ENCODE results near the gene C1QTNF8.

C1QTNF8 gene

DNA sequence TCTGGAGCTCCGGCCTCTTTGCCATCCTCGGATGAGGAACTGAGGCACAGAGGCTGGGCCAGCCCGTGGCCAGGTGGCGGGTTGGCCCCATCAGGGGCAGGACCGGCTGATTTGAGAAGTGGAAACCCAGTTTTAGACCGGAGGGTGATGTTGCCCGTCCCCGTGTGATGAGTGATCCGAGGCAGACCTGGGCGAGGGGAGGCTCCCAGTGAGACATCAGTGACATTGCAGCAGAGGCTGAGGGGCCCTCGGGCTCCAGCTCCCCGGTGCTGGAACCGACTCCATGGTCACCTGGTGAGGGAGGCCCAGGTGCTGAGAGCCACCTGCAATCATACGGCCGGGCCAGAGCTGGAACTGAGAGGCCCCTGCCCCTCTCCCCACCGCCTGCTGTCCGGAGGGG lies 30.0 kb upstream of the C1QTNF8 start:
- no peaks in the 10 kb centered on the region for H3K36me3 ChIP-seq (ENCODE audit: control insufficient read depth, insufficient read depth, low read length)
- no peak overlapping the region for H3K27ac ChIP-seq (ENCODE audit: low read depth, low read length)
- H3K27me3 ChIP-seq (ENCODE audit: control insufficient read depth, insufficient read depth, low read length), result no peaks in the 10 kb centered on the region
- H3K9me3 ChIP-seq (ENCODE audit: control insufficient read depth, insufficient read depth, low read length), result no peaks in the 10 kb centered on the region
- no peak overlapping the region for H3K9ac ChIP-seq (ENCODE audit: low read depth, low read length)
- H3K4me3 ChIP-seq (ENCODE audit: low read depth, low read length), result no peak overlapping the region
- no peaks in the 10 kb centered on the region for H3K4me1 ChIP-seq (ENCODE audit: control insufficient read depth, insufficient read depth, low read length)

GRCh38 chr16:1125471-1125870 lies 29.4 kb upstream of the C1QTNF8 start:
- Histone ChIP-seq H3K9me3 (ENCODE audit: control insufficient read depth, insufficient read depth, low read length) (no peaks in the 10 kb centered on the region), H3K36me3 (ENCODE audit: control insufficient read depth, insufficient read depth, low read length) (no peaks in the 10 kb centered on the region), H3K9ac (ENCODE audit: low read depth, low read length) (no peak overlapping the region), H3K27me3 (ENCODE audit: control insufficient read depth, insufficient read depth, low read length) (no peaks in the 10 kb centered on the region), H3K4me1 (ENCODE audit: control insufficient read depth, insufficient read depth, low read length) (no peaks in the 10 kb centered on the region), H3K4me3 (ENCODE audit: low read depth, low read length) (no peak overlapping the region), H3K27ac (ENCODE audit: low read depth, low read length) (no peak overlapping the region)

- H3K36me3 ChIP-seq (ENCODE audit: control insufficient read depth, insufficient read depth, low read length), result no peaks in the 10 kb centered on the region
- no peaks in the 10 kb centered on the region for H3K4me1 ChIP-seq (ENCODE audit: control insufficient read depth, insufficient read depth, low read length)
- H3K4me3 ChIP-seq (ENCODE audit: low read depth, low read length), result no peak overlapping the region
- no peaks in the 10 kb centered on the region for H3K27me3 ChIP-seq (ENCODE audit: control insufficient read depth, insufficient read depth, low read length)
- H3K9me3 ChIP-seq (ENCODE audit: control insufficient read depth, insufficient read depth, low read length), result no peaks in the 10 kb centered on the region
- H3K9ac ChIP-seq (ENCODE audit: low read depth, low read length), result no peak overlapping the region
- no peak overlapping the region for H3K27ac ChIP-seq (ENCODE audit: low read depth, low read length)
These were observed 28.8 kb upstream of the C1QTNF8 start for GRCh38 chr16:1124795-1125194.

DNA sequence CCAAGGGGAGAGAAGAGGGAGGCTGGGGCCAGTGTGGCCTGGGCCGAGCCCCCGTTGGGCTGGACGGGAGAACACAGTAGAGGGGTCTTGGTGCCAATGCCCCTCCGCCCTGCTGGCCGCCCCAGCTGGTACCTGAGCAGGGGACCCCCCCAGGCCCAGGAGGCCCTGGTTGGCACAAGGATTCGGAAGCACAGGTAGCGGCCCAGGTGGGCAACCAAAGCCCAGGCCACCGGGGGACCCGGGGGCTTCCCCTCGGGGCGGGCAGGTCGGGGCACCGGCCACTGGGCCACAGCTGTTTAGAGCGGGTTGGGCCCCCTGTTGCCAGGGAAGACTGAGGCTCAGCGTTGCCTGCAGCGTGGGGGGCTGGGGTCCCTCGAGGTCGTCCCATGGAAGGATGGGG lies 28.2 kb upstream of the C1QTNF8 start:
- Histone ChIP-seq H3K4me3 (ENCODE audit: low read depth, low read length) (no peak overlapping the region), H3K9me3 (ENCODE audit: control insufficient read depth, insufficient read depth, low read length) (no peaks in the 10 kb centered on the region), H3K4me1 (ENCODE audit: control insufficient read depth, insufficient read depth, low read length) (no peaks in the 10 kb centered on the region), H3K27me3 (ENCODE audit: control insufficient read depth, insufficient read depth, low read length) (no peaks in the 10 kb centered on the region), H3K9ac (ENCODE audit: low read depth, low read length) (no peak overlapping the region), H3K36me3 (ENCODE audit: control insufficient read depth, insufficient read depth, low read length) (no peaks in the 10 kb centered on the region), H3K27ac (ENCODE audit: low read depth, low read length) (no peak overlapping the region)

DNA sequence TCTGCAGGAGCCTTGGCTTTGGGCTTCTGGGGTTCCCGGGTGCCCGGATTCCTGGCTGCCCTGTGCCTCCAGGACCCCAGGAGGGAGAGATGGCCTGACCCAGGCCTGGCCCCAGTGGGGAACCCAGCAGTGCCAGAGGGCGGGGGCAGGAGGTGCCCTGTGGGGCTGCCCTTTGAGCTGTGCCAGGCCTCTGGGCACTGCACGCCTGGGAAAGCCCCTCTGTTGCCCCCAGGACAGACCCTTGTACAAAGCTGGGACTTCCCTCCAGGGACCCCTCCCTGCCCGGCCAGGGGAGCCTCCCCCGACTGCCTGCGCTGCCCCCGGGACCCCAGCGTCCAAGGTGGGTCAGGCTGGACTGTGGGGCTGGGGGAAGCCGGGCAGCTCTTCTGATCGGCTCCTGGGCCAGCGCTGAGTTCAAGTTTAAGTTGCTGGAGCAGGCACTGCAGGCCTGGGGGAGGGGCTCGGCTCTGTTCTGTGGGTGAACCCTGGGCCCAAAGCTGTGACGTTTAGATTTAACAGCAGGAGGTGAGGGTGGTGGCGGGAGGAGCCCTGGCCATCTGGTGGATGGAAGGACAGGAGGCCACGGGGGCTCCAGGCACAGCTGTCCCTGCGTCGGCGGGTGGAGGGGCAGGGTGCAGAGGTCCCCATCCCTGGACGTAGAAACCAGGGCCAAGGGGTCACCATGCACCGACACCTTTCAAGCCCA lies 27.6 kb upstream of the C1QTNF8 start:
- H3K27me3 ChIP-seq (ENCODE audit: control insufficient read depth, insufficient read depth, low read length), result no peaks in the 10 kb centered on the region
- H3K27ac ChIP-seq (ENCODE audit: low read depth, low read length), result no peak overlapping the region
- no peaks in the 10 kb centered on the region for H3K9me3 ChIP-seq (ENCODE audit: control insufficient read depth, insufficient read depth, low read length)
- no peaks in the 10 kb centered on the region for H3K36me3 ChIP-seq (ENCODE audit: control insufficient read depth, insufficient read depth, low read length)
- no peaks in the 10 kb centered on the region for H3K4me1 ChIP-seq (ENCODE audit: control insufficient read depth, insufficient read depth, low read length)
- H3K9ac ChIP-seq (ENCODE audit: low read depth, low read length), result no peak overlapping the region
- H3K4me3 ChIP-seq (ENCODE audit: low read depth, low read length), result no peak overlapping the region

DNA sequence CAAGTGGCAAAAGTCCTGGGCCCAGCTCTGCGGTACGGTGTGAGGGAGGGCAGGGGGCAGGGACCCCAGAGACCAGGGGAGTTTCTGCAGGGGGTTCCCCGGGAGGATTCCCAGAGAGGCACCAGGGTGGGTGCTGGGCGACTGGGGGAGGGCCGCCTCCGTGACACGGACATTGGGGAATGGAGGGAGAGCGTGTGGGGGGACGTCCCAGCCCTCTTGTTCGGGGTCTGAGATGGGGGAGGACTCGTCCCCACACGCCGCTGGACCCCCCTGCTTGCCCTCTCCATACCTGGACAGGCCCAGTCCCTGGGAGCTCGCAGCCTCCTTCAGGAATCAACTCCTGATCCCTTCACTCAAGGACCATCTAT lies 26.3 kb upstream of the C1QTNF8 start:
- Histone ChIP-seq H3K4me3 (ENCODE audit: low read depth, low read length) (no peak overlapping the region), H3K4me1 (ENCODE audit: control insufficient read depth, insufficient read depth, low read length) (no peaks in the 10 kb centered on the region), H3K27me3 (ENCODE audit: control insufficient read depth, insufficient read depth, low read length) (no peaks in the 10 kb centered on the region), H3K27ac (ENCODE audit: low read depth, low read length) (no peak overlapping the region), H3K9ac (ENCODE audit: low read depth, low read length) (no peak overlapping the region), H3K9me3 (ENCODE audit: control insufficient read depth, insufficient read depth, low read length) (no peaks in the 10 kb centered on the region), H3K36me3 (ENCODE audit: control insufficient read depth, insufficient read depth, low read length) (no peaks in the 10 kb centered on the region)

DNA sequence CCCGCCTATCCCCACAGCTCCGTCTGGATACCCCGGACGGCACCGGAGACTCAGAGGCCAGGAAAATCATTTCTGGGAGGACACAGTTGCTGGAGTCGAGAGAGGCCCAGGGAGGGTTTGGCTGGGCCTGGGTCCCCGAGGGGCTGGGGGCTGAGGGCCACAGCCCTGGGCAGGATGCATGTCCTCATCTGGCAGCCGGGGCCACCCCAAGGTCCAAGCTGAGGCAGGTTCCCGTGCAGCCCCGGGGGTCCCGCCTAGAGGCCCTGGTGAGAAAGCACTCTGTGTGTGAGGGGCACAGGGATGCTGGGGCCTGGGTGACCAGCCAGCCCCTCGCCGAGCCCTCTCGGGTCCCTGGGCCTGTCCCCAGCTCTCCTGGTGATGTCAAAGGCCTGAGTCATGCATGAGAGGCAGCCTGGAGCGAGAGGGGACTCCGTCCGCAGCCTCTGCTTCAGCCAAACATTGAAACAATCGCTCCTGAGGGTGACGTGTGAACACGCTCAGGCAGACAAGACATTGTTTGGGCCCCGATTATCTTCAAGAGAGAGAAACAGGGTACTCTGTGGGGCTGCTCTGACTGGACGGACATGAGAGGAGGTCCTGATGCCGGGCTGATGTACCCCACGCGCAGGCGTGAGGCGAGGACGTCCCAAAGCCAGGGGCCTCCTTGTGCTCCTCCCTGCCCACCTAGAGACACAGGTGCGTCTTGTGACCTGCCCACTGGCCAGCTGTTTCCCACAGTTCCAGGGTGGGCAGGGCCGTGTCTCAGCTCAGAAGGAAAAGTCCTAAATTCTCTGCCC lies 25.8 kb upstream of the C1QTNF8 start:
- no peak overlapping the region for H3K27ac ChIP-seq (ENCODE audit: low read depth, low read length)
- H3K9me3 ChIP-seq (ENCODE audit: control insufficient read depth, insufficient read depth, low read length), result no peaks in the 10 kb centered on the region
- H3K9ac ChIP-seq (ENCODE audit: low read depth, low read length), result no peak overlapping the region
- H3K4me3 ChIP-seq (ENCODE audit: low read depth, low read length), result no peak overlapping the region
- no peaks in the 10 kb centered on the region for H3K27me3 ChIP-seq (ENCODE audit: control insufficient read depth, insufficient read depth, low read length)
- no peaks in the 10 kb centered on the region for H3K36me3 ChIP-seq (ENCODE audit: control insufficient read depth, insufficient read depth, low read length)
- no peaks in the 10 kb centered on the region for H3K4me1 ChIP-seq (ENCODE audit: control insufficient read depth, insufficient read depth, low read length)

GRCh38 chr16:1121009-1121408 lies 25.0 kb upstream of the C1QTNF8 start:
- H3K4me3 ChIP-seq (ENCODE audit: low read depth, low read length), result no peak overlapping the region
- H3K36me3 ChIP-seq (ENCODE audit: control insufficient read depth, insufficient read depth, low read length), result no peaks in the 10 kb centered on the region
- no peak overlapping the region for H3K27ac ChIP-seq (ENCODE audit: low read depth, low read length)
- H3K4me1 ChIP-seq (ENCODE audit: control insufficient read depth, insufficient read depth, low read length), result no peaks in the 10 kb centered on the region
- no peaks in the 10 kb centered on the region for H3K9me3 ChIP-seq (ENCODE audit: control insufficient read depth, insufficient read depth, low read length)
- no peaks in the 10 kb centered on the region for H3K27me3 ChIP-seq (ENCODE audit: control insufficient read depth, insufficient read depth, low read length)
- H3K9ac ChIP-seq (ENCODE audit: low read depth, low read length), result no peak overlapping the region

- Histone ChIP-seq H3K36me3 (ENCODE audit: control insufficient read depth, insufficient read depth, low read length) (no peaks in the 10 kb centered on the region), H3K4me3 (ENCODE audit: low read depth, low read length) (no peak overlapping the region), H3K9me3 (ENCODE audit: control insufficient read depth, insufficient read depth, low read length) (no peaks in the 10 kb centered on the region), H3K9ac (ENCODE audit: low read depth, low read length) (no peak overlapping the region), H3K27me3 (ENCODE audit: control insufficient read depth, insufficient read depth, low read length) (no peaks in the 10 kb centered on the region), H3K4me1 (ENCODE audit: control insufficient read depth, insufficient read depth, low read length) (no peaks in the 10 kb centered on the region), H3K27ac (ENCODE audit: low read depth, low read length) (no peak overlapping the region)
These were observed 24.5 kb upstream of the C1QTNF8 start for GRCh38 chr16:1120577-1120941.

DNA sequence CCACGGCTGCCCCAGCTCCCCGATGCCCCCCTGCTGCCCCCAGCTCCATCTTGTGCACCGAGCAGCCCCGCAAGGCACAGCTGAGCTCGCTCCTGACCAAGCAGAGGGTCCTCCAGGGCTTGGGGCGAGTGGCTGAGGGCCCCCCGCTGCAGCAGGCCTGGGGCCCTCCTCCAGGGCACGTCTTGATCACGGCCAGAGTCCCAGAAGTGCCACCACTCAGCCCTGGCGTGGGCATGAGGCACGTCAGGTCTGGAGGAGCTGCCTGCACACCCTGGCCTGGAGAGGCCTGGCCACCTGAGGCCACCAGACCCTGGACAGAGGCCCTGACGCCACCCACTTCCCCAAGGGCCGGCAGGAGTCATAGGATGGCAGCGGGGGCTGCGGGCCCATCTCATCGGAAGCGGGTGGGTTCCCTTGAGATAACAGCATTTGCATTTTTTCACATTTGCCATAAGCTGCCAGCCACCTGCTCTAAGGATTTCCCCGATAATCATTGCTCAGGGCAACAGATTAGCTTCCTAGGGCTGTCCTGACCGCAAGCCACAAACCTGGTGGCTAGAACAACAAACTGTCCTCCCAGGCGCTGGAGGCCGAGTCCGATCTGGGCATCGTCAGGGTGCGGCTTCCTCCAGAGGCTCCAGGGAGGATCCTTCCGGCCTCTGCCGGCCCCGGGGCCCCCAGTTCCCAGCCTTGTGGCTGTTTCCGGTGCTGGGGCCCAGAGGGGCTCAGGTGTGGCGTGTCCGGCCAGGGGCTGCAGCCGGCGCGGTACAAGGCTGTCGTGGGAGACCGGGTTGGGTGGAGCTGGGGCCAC lies 23.9 kb upstream of the C1QTNF8 start:
- Histone ChIP-seq H3K27me3 (ENCODE audit: control insufficient read depth, insufficient read depth, low read length) (no peaks in the 10 kb centered on the region), H3K36me3 (ENCODE audit: control insufficient read depth, insufficient read depth, low read length) (no peaks in the 10 kb centered on the region), H3K4me1 (ENCODE audit: control insufficient read depth, insufficient read depth, low read length) (no peaks in the 10 kb centered on the region), H3K27ac (ENCODE audit: low read depth, low read length) (no peak overlapping the region), H3K9me3 (ENCODE audit: control insufficient read depth, insufficient read depth, low read length) (no peaks in the 10 kb centered on the region), H3K4me3 (ENCODE audit: low read depth, low read length) (no peak overlapping the region), H3K9ac (ENCODE audit: low read depth, low read length) (no peak overlapping the region)

DNA sequence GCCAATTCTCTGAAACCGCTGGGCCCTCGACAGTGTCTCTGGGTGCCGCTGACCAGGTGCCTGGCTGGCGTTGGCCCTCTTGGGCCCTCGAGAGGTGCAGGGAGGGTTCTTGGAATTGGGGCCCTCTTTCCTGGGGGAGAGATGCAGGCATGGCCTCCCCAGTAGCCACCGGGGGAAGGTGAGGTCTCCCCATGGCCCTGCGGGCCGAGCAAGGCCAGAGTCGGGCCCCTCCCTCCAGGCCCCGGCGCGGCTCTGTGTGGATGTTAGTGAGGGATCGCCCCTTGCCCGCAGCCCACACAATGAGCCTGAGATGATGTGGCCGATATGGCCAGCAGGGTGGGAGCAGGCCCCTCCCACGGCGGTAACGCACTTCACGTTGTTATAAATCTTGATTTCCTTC lies 23.1 kb upstream of the C1QTNF8 start:
- Histone ChIP-seq H3K27ac (ENCODE audit: low read depth, low read length) (no peak overlapping the region), H3K27me3 (ENCODE audit: control insufficient read depth, insufficient read depth, low read length) (no peaks in the 10 kb centered on the region), H3K4me1 (ENCODE audit: control insufficient read depth, insufficient read depth, low read length) (no peaks in the 10 kb centered on the region), H3K4me3 (ENCODE audit: low read depth, low read length) (no peak overlapping the region), H3K9ac (ENCODE audit: low read depth, low read length) (no peak overlapping the region), H3K9me3 (ENCODE audit: control insufficient read depth, insufficient read depth, low read length) (no peaks in the 10 kb centered on the region), H3K36me3 (ENCODE audit: control insufficient read depth, insufficient read depth, low read length) (no peaks in the 10 kb centered on the region)
